IPS-18a (cell line): Measurements from ENCODE around the gene ETS1.

Experiments
- H3K27ac ChIP-seq: one replicate; pipeline ENCODE4 v1.5.1; 2013; ENCODE audit warnings: low read length
- H3K27me3 ChIP-seq: one replicate; pipeline ENCODE4 v1.6.1; 2013; ENCODE audit warnings: mild to moderate bottlenecking, low read length; ENCODE audit not compliant: control insufficient read depth, insufficient read depth
- H3K36me3 ChIP-seq: one replicate; pipeline ENCODE4 v1.6.1; 2013; ENCODE audit warnings: low read depth, low read length; ENCODE audit not compliant: control insufficient read depth
- H3K4me1 ChIP-seq: one replicate; pipeline ENCODE4 v1.6.1; 2013; ENCODE audit warnings: low read depth, low read length; ENCODE audit not compliant: control insufficient read depth
- H3K4me3 ChIP-seq: one replicate; pipeline ENCODE4 v1.5.1; 2013; ENCODE audit warnings: low read length
- H3K9ac ChIP-seq: one replicate; pipeline ENCODE4 v1.6.1; 2013; ENCODE audit warnings: mild to moderate bottlenecking, low read length, moderate library complexity
- H3K9me3 ChIP-seq: one replicate; pipeline ENCODE4 v1.6.1; 2013; ENCODE audit warnings: low read depth, low read length; ENCODE audit not compliant: control insufficient read depth

Gene ETS1

DNA sequence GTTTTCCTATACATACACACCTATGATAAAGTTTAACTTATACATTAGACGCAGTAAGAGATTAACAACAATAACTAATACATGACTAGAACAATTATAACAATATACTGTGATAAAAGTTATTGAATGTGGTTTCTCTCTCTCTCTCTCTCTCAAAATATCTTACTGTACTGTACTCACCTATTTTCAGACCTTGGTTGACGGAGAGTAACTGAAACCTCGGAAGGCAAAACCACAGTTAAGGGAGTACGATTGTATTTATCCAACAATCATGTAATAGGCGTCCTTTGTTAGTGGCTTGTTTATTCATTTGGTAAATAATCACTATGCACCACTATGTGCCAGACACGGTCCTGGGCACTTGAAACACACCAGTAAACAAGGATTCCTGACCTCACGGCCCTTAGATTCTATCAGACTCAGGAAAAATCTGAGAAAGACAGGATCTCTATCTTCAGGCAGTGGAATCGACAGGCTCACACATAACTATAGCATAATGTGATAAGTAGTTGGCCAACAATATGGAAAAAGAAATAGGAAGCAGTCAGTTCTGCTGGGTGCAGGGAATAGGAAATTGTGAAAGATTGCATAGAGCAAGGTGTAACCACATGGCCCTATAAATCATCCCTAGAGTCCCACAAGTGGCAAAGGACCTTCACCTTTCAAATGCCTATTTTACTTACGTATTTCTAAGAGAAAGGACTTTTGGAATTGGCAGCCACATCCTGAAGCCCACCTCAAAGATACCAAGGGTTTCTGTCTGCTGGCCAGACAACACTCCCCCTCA, 12.0 kb downstream of the ETS1 start:
- H3K4me1 ChIP-seq, result peaks cover 41% of the 10 kb centered on the region
- no peak overlapping the region for H3K27ac ChIP-seq
- no peak overlapping the region for H3K9ac ChIP-seq
- no peaks in the 10 kb centered on the region for H3K9me3 ChIP-seq
- no peaks in the 10 kb centered on the region for H3K27me3 ChIP-seq
- no peaks in the 10 kb centered on the region for H3K36me3 ChIP-seq
- H3K4me3 ChIP-seq, result no peak overlapping the region

DNA sequence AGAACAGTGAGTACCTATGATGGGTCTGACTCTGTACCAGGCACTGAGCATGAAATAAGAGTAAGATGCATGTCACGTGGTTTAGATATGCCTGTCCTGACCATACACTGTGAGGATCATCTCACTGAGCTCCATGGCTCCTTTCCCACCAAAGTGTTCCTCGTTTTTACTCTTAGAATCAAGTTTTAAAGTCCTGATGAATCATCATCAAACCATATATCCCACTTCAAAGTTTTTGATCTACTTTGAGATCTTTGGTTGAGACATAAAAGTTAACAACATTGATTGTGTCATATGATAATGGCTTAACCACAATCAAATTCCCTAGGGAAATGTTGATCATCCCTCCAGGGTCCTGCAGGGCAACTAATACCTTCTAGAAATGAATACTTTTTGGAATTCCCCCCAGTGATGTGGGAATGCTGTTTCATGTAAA, 12.8 kb downstream of the ETS1 start:
- H3K27ac ChIP-seq, result no peak overlapping the region
- H3K9me3 ChIP-seq, result no peaks in the 10 kb centered on the region
- no peak overlapping the region for H3K9ac ChIP-seq
- H3K36me3 ChIP-seq, result no peaks in the 10 kb centered on the region
- H3K4me3 ChIP-seq, result no peak overlapping the region
- H3K27me3 ChIP-seq, result no peaks in the 10 kb centered on the region
- peaks cover 37% of the 10 kb centered on the region for H3K4me1 ChIP-seq

DNA sequence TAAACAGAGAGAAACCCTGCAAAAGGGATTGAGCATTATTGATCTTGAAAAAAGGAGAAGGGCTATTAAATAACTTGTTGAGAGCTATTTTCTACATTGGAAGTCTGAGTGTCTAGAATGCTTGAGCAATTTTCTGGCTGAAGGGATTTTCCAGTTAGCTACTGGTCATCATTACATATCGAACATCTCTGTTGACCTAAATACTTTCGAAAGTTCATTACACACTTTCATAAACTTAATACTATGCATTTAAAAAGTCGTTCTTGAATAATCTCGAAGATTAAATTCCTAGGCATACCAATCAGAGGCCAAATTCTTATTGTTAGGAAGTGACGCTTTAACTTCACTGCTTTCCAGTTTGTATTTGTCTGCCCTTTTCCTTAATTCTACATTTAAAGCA, 13.7 kb downstream of the ETS1 start:
- Histone ChIP-seq H3K4me1 (peaks cover 35% of the 10 kb centered on the region), H3K27me3 (no peaks in the 10 kb centered on the region), H3K9me3 (no peaks in the 10 kb centered on the region), H3K36me3 (no peaks in the 10 kb centered on the region), H3K27ac (no peak overlapping the region), H3K4me3 (no peak overlapping the region), H3K9ac (no peak overlapping the region)

DNA sequence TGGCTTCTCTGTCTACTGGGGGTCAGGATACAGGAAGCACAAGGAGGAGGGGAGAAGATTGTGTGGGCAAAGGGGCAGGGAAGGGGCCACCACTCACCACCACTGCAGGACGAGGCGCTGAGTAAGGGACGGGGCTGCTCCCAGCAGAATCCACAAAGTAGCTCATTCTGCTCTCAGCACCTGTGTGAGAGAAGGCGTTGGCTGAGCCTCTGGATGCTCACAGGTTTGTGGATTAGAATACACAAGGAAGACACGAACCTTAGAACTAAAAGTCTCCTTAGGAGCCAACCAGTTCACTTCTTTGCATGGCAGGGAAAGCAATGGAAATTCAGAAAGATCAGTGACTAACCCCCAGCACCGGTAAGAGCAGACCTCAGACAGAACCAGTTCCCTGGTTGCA, 14.4 kb downstream of the ETS1 start:
- Histone ChIP-seq H3K27me3 (no peaks in the 10 kb centered on the region), H3K4me3 (no peak overlapping the region), H3K4me1 (peaks cover 37% of the 10 kb centered on the region), H3K27ac (no peak overlapping the region), H3K36me3 (no peaks in the 10 kb centered on the region), H3K9me3 (no peaks in the 10 kb centered on the region), H3K9ac (no peak overlapping the region)

DNA sequence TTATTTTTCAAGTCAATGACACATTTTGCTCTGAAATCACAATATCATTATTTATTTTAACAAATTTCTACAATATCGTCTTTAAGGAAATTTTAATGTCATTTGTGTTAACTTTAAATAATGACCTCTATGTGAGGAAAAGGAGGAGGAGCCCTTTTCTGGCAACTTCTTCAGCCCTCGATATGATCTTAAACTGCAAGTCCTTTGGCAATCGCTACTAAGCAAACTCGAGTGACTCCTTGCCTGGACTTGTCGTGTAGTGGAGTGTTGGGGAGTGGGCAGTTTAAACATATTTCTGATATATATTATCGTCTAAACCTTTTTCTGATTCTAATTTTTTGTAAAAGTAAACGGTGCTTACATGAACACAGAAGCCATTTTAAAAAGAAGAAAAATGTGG, 16.7 kb downstream of the ETS1 start:
- Histone ChIP-seq H3K4me3 (no peak overlapping the region), H3K27ac (no peak overlapping the region), H3K9me3 (no peaks in the 10 kb centered on the region), H3K4me1 (peaks cover 18% of the 10 kb centered on the region), H3K27me3 (no peaks in the 10 kb centered on the region), H3K36me3 (no peaks in the 10 kb centered on the region), H3K9ac (no peak overlapping the region)

DNA sequence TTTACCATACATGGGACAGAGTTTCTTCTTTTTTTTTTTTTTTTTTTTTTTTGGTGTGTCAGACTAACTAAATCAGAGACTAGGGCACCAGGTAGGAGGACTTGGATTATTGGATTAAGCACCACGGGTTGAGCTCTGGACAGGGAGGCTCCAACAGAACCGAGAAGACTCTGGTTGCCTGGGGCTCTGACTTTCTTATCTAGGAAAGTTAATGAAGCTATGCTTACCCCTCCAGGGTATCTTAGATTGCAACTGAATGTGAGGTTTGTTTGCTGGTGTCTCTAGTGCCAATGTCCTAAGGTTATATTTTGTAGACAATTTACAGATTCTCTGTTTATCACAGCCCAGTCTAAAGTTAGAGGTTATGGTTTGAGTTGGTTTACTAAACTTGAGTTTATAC, 18.1 kb downstream of the ETS1 start:
- Histone ChIP-seq H3K4me1 (peaks cover 21% of the 10 kb centered on the region), H3K36me3 (no peaks in the 10 kb centered on the region)

DNA sequence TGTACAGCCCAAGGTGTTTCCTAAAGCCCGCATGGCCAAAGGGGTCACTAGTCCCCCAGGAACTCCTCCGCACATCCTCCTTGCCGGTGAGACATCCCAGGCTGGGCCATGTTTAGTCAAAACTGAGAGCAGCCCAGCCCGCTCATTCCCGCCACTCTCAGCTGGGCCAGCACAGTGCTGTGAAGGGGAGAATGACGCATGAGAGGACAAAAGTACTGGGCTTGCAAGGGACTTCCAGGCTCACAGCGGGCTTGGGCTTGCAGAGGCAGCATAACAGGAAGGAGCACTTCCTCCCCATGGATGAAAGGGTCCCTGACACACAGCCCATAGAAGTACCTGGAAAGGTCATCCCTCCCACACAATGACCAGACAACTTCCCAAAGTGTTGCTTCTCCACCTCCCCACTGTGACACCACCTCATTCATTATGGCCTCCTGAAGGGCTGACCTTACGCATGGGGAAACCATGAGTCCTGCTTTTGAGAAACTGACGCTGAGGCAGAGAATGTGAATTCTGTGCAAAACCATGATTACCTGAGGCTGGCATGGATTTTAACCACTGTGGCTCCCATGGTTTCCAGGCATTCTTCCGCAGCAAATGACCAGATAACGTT, 19.1 kb downstream of the ETS1 start:
- H3K27me3 ChIP-seq, result no peaks in the 10 kb centered on the region
- H3K36me3 ChIP-seq, result no peaks in the 10 kb centered on the region
- no peak overlapping the region for H3K27ac ChIP-seq
- no peak overlapping the region for H3K4me3 ChIP-seq
- H3K9me3 ChIP-seq, result no peaks in the 10 kb centered on the region
- no peak overlapping the region for H3K9ac ChIP-seq
- peaks cover 18% of the 10 kb centered on the region for H3K4me1 ChIP-seq

More for the DNA sequence above, 18.1 kb downstream of the ETS1 start:
- Histone ChIP-seq H3K9me3 (no peaks in the 10 kb centered on the region), H3K4me3 (no peak overlapping the region), H3K27me3 (no peaks in the 10 kb centered on the region), H3K9ac (no peak overlapping the region), H3K27ac (no peak overlapping the region)

DNA sequence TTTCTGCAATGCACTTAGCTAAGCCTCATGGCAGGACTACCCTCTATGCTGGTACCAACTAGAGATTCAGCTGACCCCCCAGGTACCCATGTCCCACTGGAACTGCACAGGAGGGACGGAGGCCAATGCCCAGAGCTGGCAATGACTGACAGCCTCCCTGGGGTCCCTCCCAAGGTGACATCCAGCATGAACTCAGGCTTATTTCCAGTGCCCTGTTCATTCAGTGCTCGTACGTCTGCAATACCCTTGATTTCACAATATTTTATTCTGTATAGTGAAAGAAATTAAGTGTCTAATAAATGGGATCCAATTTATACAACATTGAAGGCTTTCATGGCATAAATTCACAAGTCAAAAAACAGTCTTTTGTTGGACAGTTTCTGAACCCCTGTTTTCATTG, 20.2 kb downstream of the ETS1 start:
- Histone ChIP-seq H3K4me1 (peaks cover 12% of the 10 kb centered on the region), H3K4me3 (no peak overlapping the region), H3K27me3 (no peaks in the 10 kb centered on the region), H3K9me3 (no peaks in the 10 kb centered on the region), H3K36me3 (no peaks in the 10 kb centered on the region), H3K9ac (no peak overlapping the region), H3K27ac (no peak overlapping the region)

DNA sequence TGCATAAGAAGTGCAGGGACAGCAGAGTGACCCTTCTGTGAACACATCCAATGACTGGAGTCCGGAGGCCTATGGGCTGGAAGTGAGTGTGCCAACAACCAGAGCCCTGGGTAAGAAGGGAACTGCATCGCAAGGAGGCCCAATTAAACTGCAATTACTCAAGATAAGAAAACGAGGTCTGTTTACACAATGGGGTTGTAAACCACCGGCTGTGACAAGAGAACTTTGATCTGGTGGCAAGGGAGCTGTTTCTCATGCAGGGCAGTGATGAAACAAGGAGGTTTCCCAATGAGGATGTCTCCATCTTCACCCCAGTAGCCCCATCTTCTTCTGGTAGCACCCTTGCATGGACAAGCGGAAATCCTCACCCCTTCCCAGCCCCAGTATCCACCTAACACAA, 21.5 kb downstream of the ETS1 start:
- Histone ChIP-seq H3K4me3 (no peak overlapping the region), H3K4me1 (peaks cover 12% of the 10 kb centered on the region), H3K9ac (no peak overlapping the region), H3K27ac (no peak overlapping the region), H3K27me3 (no peaks in the 10 kb centered on the region), H3K36me3 (no peaks in the 10 kb centered on the region), H3K9me3 (no peaks in the 10 kb centered on the region)

DNA sequence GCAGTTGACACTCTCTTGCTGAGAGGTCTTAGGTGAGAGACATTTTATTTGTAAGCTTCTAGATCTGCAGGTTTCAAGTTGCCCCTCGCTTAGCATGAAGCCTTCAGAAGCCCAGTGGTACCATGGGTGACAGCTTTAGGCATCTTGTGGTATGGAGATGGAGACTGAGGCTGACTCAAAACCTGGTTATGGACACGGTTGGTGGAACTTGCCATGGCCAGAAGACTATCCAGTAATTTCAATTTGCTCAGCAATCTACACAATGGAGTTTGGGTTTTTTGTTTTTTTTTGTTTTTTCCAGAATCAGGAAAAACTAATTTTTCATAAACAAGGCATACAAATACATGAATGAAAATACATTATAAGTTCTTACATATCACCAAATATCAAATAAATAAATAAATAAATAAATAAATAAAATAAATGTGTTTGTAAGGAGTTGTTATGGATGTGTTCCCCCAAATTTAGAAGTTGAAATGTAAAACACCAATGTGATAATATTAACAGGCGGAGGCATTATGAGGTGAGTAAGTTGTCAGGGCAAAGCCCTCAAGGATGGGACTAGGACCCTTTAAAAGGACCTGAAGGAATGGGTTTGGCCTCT, 22.6 kb downstream of the ETS1 start:
- no peaks in the 10 kb centered on the region for H3K27me3 ChIP-seq
- H3K9me3 ChIP-seq, result no peaks in the 10 kb centered on the region
- H3K4me3 ChIP-seq, result no peak overlapping the region
- no peak overlapping the region for H3K9ac ChIP-seq
- H3K36me3 ChIP-seq, result no peaks in the 10 kb centered on the region
- H3K4me1 ChIP-seq, result peaks cover 12% of the 10 kb centered on the region
- H3K27ac ChIP-seq, result no peak overlapping the region

DNA sequence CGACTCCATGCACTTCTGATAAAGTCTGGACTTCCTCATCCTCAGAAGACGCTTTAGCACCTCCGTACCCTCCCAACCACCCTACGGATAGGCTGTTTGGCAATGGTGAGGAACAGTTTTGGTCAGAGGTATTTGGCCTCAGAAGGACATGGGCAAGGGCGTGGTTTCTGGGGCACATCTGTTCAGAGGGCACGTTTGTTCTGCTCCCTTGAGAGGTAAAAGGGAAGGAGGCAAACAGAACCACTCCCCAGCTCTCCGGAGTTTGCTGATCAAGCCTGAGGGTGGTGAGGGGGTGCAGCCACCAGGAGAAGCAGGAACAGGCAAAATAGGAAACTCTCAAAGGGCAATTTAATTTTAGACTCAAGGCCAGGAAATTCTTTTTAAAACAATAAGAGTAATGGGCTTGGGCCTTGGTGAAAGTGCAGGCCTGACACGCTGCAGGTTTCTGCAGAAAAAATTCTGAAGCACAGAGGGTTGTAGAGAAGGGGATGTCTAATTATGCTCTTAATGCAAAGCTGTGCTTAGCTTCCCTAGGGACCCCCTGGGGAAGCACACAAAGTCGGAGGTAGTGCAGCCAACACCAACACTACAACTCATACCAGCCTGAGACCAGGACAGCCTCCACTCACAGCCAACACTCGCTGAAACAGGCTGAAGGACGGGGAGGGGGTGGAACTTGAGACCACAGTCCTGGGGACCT, 23.3 kb downstream of the ETS1 start:
- Histone ChIP-seq H3K4me1 (peaks cover 11% of the 10 kb centered on the region), H3K27me3 (no peaks in the 10 kb centered on the region), H3K36me3 (no peaks in the 10 kb centered on the region), H3K9ac (no peak overlapping the region), H3K27ac (no peak overlapping the region), H3K9me3 (no peaks in the 10 kb centered on the region), H3K4me3 (no peak overlapping the region)
